Type B pancreatic cell (in vitro differentiated cells): ENCODE data around the gene STAT1. TPM values are rescaled to one million over a fixed set of nuclear protein-coding genes. Genes with fewer than 3 reads are reported as not detected.
A peak's percentile ranks its signal among the peaks of the same experiment; 100 is the strongest.

Experiments used
- DNase-seq: peaks from one replicate; pipeline ENCODE4 v3.0.0; 2021; ENCODE audit warnings: mixed read lengths; ENCODE audit not compliant: unreplicated experiment; ENCODE audit errors: extremely low spot score
- H3K27ac Mint-ChIP-seq: 2 replicates; pipeline ENCODE4 v1.8.0; 2021; ENCODE audit warnings: mild to moderate bottlenecking, mixed read lengths
- H3K27me3 Mint-ChIP-seq: 2 replicates; pipeline ENCODE4 v1.8.0; 2021; ENCODE audit warnings: mixed read lengths
- H3K36me3 Mint-ChIP-seq: 2 replicates; pipeline ENCODE4 v1.8.0; 2021; ENCODE audit warnings: mixed read lengths
- H3K4me1 Mint-ChIP-seq: one replicate; pipeline ENCODE4 v1.8.0; 2021; ENCODE audit warnings: mixed read lengths; ENCODE audit not compliant: unreplicated experiment
- H3K4me3 Mint-ChIP-seq: 2 replicates; pipeline ENCODE4 v1.8.0; 2021; ENCODE audit warnings: mild to moderate bottlenecking, mixed read lengths
- H3K9me3 Mint-ChIP-seq: 2 replicates; pipeline ENCODE4 v1.8.0; 2021; ENCODE audit warnings: mixed read lengths
- CTCF ChIP-seq: fragments of 200-600 bp; sonication (generic); conservative IDR thresholded peaks from 2 replicates; pipeline ENCODE4 v1.5.0; 2021; ENCODE audit warnings: antibody characterized with exemption, mild to moderate bottlenecking
- long read RNA-seq: library from polyadenylated mRNA; unstranded; transcript quantifications from one replicate; pipeline ENCODE4 v2.0.0, GENCODE V29; 2020
- total RNA-seq: library from RNA; stranded (reverse); gene quantifications from 2 replicates; pipeline ENCODE4 v1.2.1, GENCODE V29; 2021; ENCODE audit warnings: low replicate concordance

Gene STAT1
- total RNA-seq, result 52.8 and 85.6 TPM in 2 replicates
- long read RNA-seq, full-length matches to known transcripts, result 127 of 220 reads
- long read RNA-seq, partial matches to known transcripts, result 59 of 220 reads
- long read RNA-seq, other reads (novel, unspliced or antisense), result 34 of 220 reads

- Mint-ChIP-seq H3K27me3 (peaks cover 9% of the 10 kb centered on the region), H3K4me3 (no peak within 1 kb of the TSS), H3K27ac (no peak within 1 kb of the TSS), H3K4me1 (no peaks in the 10 kb centered on the region), H3K9me3 (no peaks in the 10 kb centered on the region), H3K36me3 (no peaks in the 10 kb centered on the region)
- peak; percentile 96 for DNase-seq
- TF ChIP-seq CTCF, result peak; percentile 31
These were observed at the start of gene STAT1 for GRCh38 chr2:191013932-191014652. STAT1 (minus strand) TSS chr2:191014171; CDS start chr2:191010003, 4,168 bp downstream.

- Mint-ChIP-seq H3K27me3 (peaks cover 3% of the 10 kb centered on the region), H3K27ac (no peak overlapping the region), H3K4me1 (peaks cover 11% of the 10 kb centered on the region), H3K36me3 (no peaks in the 10 kb centered on the region), H3K4me3 (no peak overlapping the region), H3K9me3 (no peaks in the 10 kb centered on the region)
- TF ChIP-seq CTCF, result no peak
- DNase-seq, result no peak
These were observed 49.6 kb upstream of the STAT1 start for GRCh38 chr2:191063584-191063983.

GRCh38 chr2:191061381-191061980 lies 47.5 kb upstream of the STAT1 start:
- H3K36me3 Mint-ChIP-seq, result no peaks in the 10 kb centered on the region
- peaks cover 9% of the 10 kb centered on the region for H3K4me1 Mint-ChIP-seq
- no peak for TF ChIP-seq CTCF
- H3K27ac Mint-ChIP-seq, result no peak overlapping the region
- H3K4me3 Mint-ChIP-seq, result no peak overlapping the region
- peaks cover 3% of the 10 kb centered on the region for H3K27me3 Mint-ChIP-seq
- no peaks in the 10 kb centered on the region for H3K9me3 Mint-ChIP-seq
- DNase-seq, result no peak

- Mint-ChIP-seq H3K27ac (no peak overlapping the region), H3K9me3 (no peaks in the 10 kb centered on the region), H3K4me1 (peaks cover 7% of the 10 kb centered on the region), H3K36me3 (no peaks in the 10 kb centered on the region), H3K4me3 (no peak overlapping the region), H3K27me3 (peaks cover 3% of the 10 kb centered on the region)
- no peak for TF ChIP-seq CTCF
- no peak for DNase-seq
These were observed 45.3 kb upstream of the STAT1 start for GRCh38 chr2:191059308-191059707.

- no peaks in the 10 kb centered on the region for H3K36me3 Mint-ChIP-seq
- H3K27ac Mint-ChIP-seq, result no peak overlapping the region
- H3K4me3 Mint-ChIP-seq, result no peak overlapping the region
- peaks cover 7% of the 10 kb centered on the region for H3K4me1 Mint-ChIP-seq
- peaks cover 3% of the 10 kb centered on the region for H3K27me3 Mint-ChIP-seq
- no peaks in the 10 kb centered on the region for H3K9me3 Mint-ChIP-seq
- TF ChIP-seq CTCF, result no peak
- DNase-seq, result no peak
These were observed 42.3 kb upstream of the STAT1 start for GRCh38 chr2:191056228-191056627.
